Activated T-helper 2 cell treated with anti-CD3 and anti-CD28 coated beads, Interferon-gamma antibody, Interleukin-2, Interleukin-4, amounts not matched to agents 10 μg/mL and 5 μg/mL and 100 μg/mL, durations not matched to agents 14 hours and 24 hours and 36 hours (primary cell): ENCODE measurements around the gene ARFGEF3. TPM values are rescaled to one million over a fixed set of nuclear protein-coding genes. Genes with fewer than 3 reads are reported as not detected.

Experiments
- DNase-seq: peaks from one replicate; pipeline ENCODE4 v3.0.0; 2021; ENCODE audit warnings: low spot score
- H3K27ac Mint-ChIP-seq: one replicate; pipeline ENCODE4 v1.8.0; 2021; ENCODE audit warnings: mixed read lengths
- H3K27me3 Mint-ChIP-seq: one replicate; pipeline ENCODE4 v1.8.0; 2021; ENCODE audit warnings: low read depth, mixed read lengths
- H3K36me3 Mint-ChIP-seq: one replicate; pipeline ENCODE4 v1.8.0; 2021; ENCODE audit warnings: low read depth, mixed read lengths
- H3K4me1 Mint-ChIP-seq: one replicate; pipeline ENCODE4 v1.8.0; 2021; ENCODE audit warnings: low read depth, mixed read lengths
- H3K4me3 Mint-ChIP-seq: one replicate; pipeline ENCODE4 v1.8.0; 2021; ENCODE audit warnings: low read depth, mild to moderate bottlenecking, moderate library complexity, mixed read lengths
- H3K9me3 Mint-ChIP-seq: one replicate; pipeline ENCODE4 v1.8.0; 2021; ENCODE audit warnings: mixed read lengths
- intact Hi-C: fragments of 100-400 bp; cut with micrococcal nuclease; formaldehyde crosslinking; loops from one replicate; pipeline ENCODE4 v1.15.1; 2023
- total RNA-seq: library from RNA; stranded (reverse); gene quantifications from 2 replicates; pipeline ENCODE4 v1.2.3, GENCODE V29; 2022

Gene ARFGEF3
- total RNA-seq, 1 donor from 2014 or later = 0.55 TPM

DNA sequence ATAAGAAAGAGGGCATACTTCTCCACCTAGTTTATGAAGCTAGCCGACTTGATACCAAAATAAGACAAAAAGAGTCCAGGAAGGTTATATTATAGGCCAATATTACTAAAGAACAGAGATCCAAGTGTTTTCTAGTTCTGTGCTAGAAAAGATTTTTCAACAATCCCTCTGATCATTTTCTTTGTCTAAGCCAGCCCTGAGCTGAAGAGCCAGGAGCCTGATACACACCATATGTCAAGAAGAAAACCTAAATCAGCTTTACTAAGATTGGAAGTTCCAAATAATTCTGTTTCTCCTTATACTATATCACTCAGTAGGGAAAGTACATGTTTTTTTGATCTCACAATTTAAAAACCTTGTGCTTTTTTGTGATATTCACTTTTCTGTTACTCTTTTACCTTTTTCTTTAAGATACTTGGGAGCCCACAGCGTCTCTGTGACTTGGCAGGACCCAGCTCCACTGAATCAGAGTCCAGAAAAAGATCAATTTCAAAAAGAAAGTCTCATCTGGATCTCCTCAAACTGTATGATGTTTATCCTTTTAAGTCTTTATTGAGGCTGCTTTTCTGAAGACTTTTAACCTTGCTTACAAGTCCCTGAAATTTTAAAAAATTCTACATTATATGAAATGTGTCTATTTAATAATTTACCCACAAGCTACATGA is 99.5 kb downstream of the ARFGEF3 start:
- no peaks in the 10 kb centered on the region for H3K4me1 Mint-ChIP-seq
- H3K9me3 Mint-ChIP-seq = no peaks in the 10 kb centered on the region
- no peak for DNase-seq
- H3K27ac Mint-ChIP-seq = no peak overlapping the region
- no peaks in the 10 kb centered on the region for H3K36me3 Mint-ChIP-seq
- intact Hi-C loops = no loop called here
- no peak overlapping the region for H3K4me3 Mint-ChIP-seq
- peaks cover 3% of the 10 kb centered on the region for H3K27me3 Mint-ChIP-seq

DNA sequence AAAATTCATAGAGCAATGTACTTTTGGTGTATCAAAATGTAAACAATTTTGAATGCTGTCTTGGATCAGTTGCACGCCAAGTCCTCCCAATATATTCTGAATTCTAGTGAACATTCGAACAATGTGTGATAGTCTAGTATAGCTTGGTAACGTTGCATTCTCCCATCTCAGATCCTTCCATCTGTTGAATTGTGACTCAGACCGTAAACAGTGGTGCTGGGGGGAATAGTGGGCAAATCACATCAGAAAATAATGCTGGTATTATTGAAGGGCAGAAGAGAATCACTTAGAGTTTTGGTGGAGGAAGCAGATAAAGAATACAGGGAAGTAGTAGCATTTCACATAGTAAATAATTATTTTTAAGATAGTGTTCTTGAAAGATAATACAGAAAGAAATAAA is 102.2 kb downstream of the ARFGEF3 start:
- no peak overlapping the region for H3K4me3 Mint-ChIP-seq
- H3K27me3 Mint-ChIP-seq = peaks cover 5% of the 10 kb centered on the region
- DNase-seq = no peak
- no peak overlapping the region for H3K27ac Mint-ChIP-seq
- no peaks in the 10 kb centered on the region for H3K36me3 Mint-ChIP-seq
- no peaks in the 10 kb centered on the region for H3K9me3 Mint-ChIP-seq
- intact Hi-C loops = no loop called here
- H3K4me1 Mint-ChIP-seq = no peaks in the 10 kb centered on the region

DNA sequence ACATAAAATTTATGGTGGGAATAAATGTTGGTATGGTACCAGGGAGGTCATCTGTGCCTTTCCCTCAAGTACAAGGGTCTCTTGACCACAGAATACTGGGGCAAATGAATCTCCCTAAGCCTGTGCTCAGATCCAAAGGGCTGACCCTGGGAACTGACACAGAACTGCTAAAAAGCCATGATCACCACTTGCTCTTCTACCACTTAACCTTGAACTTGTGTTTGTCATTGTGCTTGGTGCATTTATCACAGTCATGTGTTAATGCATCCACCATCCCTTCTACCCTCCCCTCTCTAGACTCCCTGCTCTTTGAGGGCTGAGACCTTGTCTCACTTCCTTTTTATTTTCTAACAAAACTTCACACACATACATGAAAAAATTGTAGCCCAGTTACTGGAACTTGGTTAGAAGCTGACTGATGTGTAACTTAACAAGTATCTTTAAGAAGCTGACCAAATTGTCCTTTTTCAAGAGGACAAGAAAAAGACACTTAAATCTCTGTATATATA is 102.7 kb downstream of the ARFGEF3 start:
- peaks cover 5% of the 10 kb centered on the region for H3K27me3 Mint-ChIP-seq
- intact Hi-C loops = no loop called here
- no peaks in the 10 kb centered on the region for H3K36me3 Mint-ChIP-seq
- H3K4me1 Mint-ChIP-seq = no peaks in the 10 kb centered on the region
- no peak overlapping the region for H3K4me3 Mint-ChIP-seq
- no peak for DNase-seq
- H3K27ac Mint-ChIP-seq = no peak overlapping the region
- no peaks in the 10 kb centered on the region for H3K9me3 Mint-ChIP-seq

DNA sequence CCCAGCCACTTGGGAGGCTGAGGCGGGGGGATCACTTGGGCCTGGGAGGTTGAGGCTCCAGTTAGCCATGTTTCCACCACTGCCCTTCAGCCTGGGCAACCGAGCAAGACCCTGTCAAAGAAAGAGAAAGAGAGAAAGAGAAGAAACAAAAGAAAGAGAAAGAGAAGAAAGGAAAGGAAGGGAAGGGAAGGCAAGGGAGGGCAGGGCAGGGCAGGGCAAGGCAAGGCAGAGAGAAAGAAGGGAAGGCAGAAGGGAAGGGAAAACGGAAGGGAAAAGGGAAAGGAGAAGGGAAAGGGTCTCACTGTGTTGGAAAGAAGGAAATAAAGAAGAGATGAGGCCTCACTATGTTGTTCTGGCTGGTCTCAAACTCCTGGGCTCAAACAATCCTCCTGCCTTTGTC is 104.4 kb downstream of the ARFGEF3 start:
- no peak overlapping the region for H3K27ac Mint-ChIP-seq
- H3K27me3 Mint-ChIP-seq = peaks cover 3% of the 10 kb centered on the region
- H3K9me3 Mint-ChIP-seq = no peaks in the 10 kb centered on the region
- no peaks in the 10 kb centered on the region for H3K4me1 Mint-ChIP-seq
- DNase-seq = no peak
- intact Hi-C loops = no loop called here
- H3K36me3 Mint-ChIP-seq = no peaks in the 10 kb centered on the region
- no peak overlapping the region for H3K4me3 Mint-ChIP-seq

DNA sequence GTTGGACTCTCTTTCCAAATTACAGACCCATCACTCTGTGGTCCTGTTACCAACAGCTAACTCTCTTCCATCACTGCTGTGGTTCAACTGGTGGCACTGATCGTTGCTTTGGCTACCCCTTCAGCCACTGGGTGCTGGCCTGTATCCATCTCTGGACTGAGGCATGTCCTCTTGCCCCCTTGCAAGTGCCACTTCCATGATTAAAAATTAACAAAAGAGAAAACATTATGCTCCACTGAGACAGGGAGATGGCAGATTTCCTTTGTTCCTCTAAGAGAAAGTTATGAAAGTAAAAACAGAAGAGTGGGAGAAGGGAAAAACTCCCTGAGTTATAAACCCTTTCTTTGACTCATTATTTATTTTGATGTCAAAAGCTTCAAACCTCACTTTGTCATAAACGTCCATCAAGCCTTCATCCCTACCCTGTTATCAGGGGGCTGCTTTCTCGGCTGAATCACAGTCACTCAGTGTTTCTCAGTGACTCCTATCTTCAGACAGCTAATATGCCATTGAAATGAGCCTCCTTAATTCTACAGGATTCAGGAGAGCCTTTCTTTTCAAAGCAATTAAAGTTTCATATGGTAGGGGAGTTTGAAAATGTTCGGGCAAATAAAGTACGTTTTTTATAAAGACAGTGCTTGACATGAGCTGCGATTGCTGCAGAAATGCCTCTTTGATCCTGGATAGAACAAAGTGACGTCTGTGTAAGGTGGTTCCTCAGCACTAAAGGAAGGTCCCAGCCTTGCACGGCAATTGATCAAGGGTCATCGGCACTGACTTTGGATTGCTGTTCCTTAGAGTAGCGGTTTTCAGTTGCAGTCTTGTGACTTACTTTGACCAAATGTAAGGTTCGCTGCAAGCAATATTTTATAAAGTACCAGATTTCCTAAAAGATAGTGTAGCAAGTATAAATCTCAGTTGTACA is 106.5 kb downstream of the ARFGEF3 start:
- Mint-ChIP-seq H3K9me3 (no peaks in the 10 kb centered on the region), H3K27me3 (peaks cover 2% of the 10 kb centered on the region), H3K4me3 (no peak overlapping the region), H3K4me1 (no peaks in the 10 kb centered on the region), H3K36me3 (no peaks in the 10 kb centered on the region), H3K27ac (no peak overlapping the region)
- intact Hi-C loops = no loop called here
- no peak for DNase-seq

DNA sequence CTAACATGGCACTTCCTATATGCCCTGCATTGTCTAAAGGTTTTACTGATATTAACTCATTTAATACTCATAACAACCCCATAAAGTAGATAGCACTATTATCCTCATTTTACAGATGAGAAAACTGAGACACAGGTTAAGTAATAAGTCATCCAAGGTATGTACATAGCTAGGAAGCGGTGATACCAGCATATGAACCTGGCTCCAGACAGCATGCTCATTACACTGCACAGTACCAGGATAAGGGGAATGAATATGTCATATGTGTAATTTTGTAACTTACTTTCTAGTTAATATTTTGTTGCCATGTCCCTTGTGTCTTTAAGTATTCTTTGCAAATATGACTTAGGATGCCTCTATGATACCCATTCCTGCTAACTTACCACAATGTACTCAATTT is 109.7 kb downstream of the ARFGEF3 start:
- no peaks in the 10 kb centered on the region for H3K4me1 Mint-ChIP-seq
- H3K36me3 Mint-ChIP-seq = no peaks in the 10 kb centered on the region
- H3K27ac Mint-ChIP-seq = no peak overlapping the region
- no peaks in the 10 kb centered on the region for H3K9me3 Mint-ChIP-seq
- intact Hi-C loops = no loop called here
- DNase-seq = no peak
- peaks cover 2% of the 10 kb centered on the region for H3K27me3 Mint-ChIP-seq
- no peak overlapping the region for H3K4me3 Mint-ChIP-seq

DNA sequence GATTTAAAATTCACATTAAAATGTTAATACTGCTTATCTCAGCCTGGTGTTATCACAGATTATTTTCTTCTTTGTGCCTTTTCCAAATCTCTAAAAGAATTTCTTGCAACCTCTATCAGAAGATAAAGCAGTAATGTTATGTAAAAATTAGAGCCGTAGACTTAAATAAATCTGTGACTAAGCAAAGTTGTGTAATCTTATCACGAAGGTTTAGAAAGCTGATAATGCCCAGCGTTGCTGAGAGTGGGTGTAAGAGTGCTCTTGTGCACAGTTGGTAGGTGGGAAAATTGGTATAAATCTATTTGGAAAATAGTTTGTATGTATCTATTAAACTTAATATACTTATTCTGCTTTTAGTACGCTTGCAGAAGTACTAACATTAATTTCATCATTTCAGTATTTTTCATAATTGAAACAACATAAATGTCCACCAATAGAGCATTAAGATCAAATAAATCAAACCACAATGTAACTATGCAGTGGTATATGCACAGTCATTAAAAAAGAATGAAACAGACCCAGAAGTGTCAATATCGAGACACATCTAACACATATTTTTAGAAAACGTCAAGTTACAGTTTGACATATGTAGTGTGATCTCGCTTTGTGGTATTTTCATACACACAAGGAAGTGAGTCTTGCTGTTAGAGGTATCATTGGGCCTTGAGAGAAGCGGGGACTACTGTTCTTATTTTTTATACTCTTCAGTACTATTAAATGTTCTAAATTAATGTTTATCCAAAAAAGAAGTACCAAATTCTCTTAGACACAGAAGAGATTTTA is 111.0 kb downstream of the ARFGEF3 start:
- H3K9me3 Mint-ChIP-seq = no peaks in the 10 kb centered on the region
- no peaks in the 10 kb centered on the region for H3K4me1 Mint-ChIP-seq
- intact Hi-C loops = no loop called here
- no peak overlapping the region for H3K4me3 Mint-ChIP-seq
- DNase-seq = no peak
- H3K36me3 Mint-ChIP-seq = no peaks in the 10 kb centered on the region
- H3K27ac Mint-ChIP-seq = no peak overlapping the region
- H3K27me3 Mint-ChIP-seq = peaks cover 2% of the 10 kb centered on the region

DNA sequence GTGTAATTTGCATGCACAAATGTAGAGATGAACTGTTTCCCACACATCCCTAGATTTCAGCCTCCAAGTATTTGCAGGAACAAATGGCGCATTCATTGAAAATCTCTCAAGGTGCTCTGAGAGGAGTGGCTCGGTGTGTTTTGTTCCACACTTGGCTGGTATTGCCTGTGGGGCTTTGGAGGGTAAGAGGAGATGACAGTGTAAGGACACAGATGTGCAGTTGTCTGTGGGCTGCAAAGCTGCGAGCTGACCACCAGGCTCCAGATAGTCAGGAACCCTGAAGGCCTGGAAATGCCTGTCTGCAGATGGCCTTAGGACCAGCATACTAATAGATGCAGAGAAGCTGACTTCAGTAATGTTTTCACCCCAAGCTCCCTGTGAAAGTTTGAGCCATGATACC is 114.2 kb downstream of the ARFGEF3 start:
- Mint-ChIP-seq H3K27ac (no peak overlapping the region), H3K9me3 (no peaks in the 10 kb centered on the region), H3K36me3 (no peaks in the 10 kb centered on the region)

DNA sequence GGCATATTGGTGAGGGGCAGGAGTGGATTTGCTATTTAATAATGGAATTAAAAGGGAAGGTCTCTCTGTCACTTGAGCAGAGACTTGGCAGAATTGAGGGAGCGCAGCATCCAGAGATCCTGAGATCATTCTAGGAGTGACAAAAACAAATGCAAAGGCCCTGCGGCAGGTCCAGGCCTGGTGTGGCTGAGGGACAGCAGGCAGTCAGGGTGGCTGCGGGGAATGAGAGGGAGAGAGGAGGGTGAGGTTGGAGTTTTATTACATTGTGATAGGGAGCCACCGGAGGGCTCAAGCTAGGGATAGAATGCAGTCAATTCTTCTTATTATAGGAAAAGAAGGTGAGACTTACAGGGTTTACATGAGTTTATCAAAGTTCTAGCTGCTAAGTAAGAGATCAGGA is 116.1 kb downstream of the ARFGEF3 start:
- no peaks in the 10 kb centered on the region for H3K9me3 Mint-ChIP-seq
- no peaks in the 10 kb centered on the region for H3K36me3 Mint-ChIP-seq
- DNase-seq = no peak
- H3K4me1 Mint-ChIP-seq = no peaks in the 10 kb centered on the region
- H3K4me3 Mint-ChIP-seq = no peak overlapping the region
- intact Hi-C loops = no loop called here
- H3K27me3 Mint-ChIP-seq = no peaks in the 10 kb centered on the region
- no peak overlapping the region for H3K27ac Mint-ChIP-seq

More for the DNA sequence above, 114.2 kb downstream of the ARFGEF3 start:
- intact Hi-C loops = no loop called here
- Mint-ChIP-seq H3K27me3 (no peaks in the 10 kb centered on the region), H3K4me3 (no peak overlapping the region), H3K4me1 (no peaks in the 10 kb centered on the region)
- DNase-seq = no peak

DNA sequence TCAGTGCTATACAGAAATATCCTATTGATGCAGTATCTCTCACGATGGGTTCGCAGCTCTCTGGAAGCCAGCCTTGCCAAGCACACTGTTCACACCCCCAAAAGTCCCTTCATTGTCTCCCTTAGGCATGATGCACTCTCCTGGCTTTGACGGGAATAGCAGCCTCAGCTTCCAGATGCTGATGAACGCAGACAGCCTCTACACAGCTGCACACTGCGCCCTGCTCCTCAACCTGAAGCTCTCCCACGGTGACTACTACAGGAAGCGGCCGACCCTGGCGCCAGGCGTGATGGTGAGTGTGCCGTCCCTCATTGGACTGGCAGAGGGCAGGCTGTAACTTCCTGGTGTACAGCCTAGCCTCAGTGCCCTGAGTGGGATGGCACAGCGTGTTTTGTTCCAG is 116.6 kb downstream of the ARFGEF3 start:
- no peaks in the 10 kb centered on the region for H3K9me3 Mint-ChIP-seq
- no peak overlapping the region for H3K27ac Mint-ChIP-seq
- no peak overlapping the region for H3K4me3 Mint-ChIP-seq
- no peaks in the 10 kb centered on the region for H3K4me1 Mint-ChIP-seq
- intact Hi-C loops = no loop called here
- DNase-seq = no peak
- no peaks in the 10 kb centered on the region for H3K36me3 Mint-ChIP-seq
- no peaks in the 10 kb centered on the region for H3K27me3 Mint-ChIP-seq

DNA sequence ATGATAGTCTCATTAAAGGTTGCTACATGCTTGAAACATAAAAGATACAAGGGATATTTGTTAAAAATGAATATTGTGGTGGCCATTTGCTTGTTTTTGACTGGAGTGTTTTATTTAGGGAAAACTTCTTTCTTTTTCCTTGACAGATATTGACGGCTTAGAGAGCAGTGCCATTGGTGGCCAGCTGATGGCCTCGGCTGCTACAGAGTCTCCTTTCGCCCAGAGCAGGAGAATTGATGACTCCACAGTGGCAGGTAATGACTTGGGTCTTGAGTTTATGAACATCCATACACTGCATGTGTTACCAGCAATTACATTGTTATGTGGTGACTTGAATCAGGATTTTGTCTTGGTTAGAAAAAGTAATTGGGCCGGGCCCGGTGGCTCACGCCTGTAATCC is 124.1 kb downstream of the ARFGEF3 start:
- no peak for DNase-seq
- intact Hi-C loops = no loop called here
- Mint-ChIP-seq H3K4me3 (no peak overlapping the region), H3K36me3 (no peaks in the 10 kb centered on the region), H3K9me3 (no peaks in the 10 kb centered on the region), H3K4me1 (peaks cover 1% of the 10 kb centered on the region), H3K27me3 (no peaks in the 10 kb centered on the region), H3K27ac (no peak overlapping the region)

DNA sequence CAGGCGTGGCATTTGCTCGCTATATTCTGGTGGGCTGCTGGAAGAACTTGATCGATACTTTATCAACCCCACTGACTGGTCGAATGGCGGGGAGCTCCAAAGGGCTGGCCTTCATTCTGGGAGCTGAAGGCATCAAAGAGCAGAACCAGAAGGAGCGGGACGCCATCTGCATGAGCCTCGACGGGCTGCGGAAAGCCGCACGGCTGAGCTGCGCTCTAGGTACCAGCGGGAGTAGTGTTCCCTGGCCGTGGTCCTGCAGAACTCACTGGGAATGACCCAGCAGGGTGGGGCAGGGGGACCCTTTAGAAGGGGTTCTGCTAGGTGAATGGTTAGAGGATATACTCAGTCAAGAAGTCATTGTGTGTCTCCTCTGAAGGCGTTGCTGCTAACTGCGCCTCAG is 125.0 kb downstream of the ARFGEF3 start:
- intact Hi-C loops = loop anchor here (1.0 kb wide), 1 partner anchor 170 kb away; no protein-coding TSS in a partner anchor
- Mint-ChIP-seq H3K9me3 (no peaks in the 10 kb centered on the region), H3K27me3 (no peaks in the 10 kb centered on the region), H3K36me3 (no peaks in the 10 kb centered on the region), H3K4me3 (no peak overlapping the region), H3K27ac (no peak overlapping the region), H3K4me1 (peaks cover 1% of the 10 kb centered on the region)
- no peak for DNase-seq
